Keratinocyte (primary cell): ENCODE measurements around the gene BMPR1B. TPM values are rescaled to one million over a fixed set of nuclear protein-coding genes. Genes with fewer than 3 reads are reported as not detected.

Experiments used
- DNase-seq: peaks from one replicate; pipeline ENCODE4 v3.0.0-alpha.2; 2011; ENCODE audit warnings: low read depth, missing footprints, low spot score
- FAIRE-seq: peaks from 2 replicates; lab custom pipeline; 2011; peaks lifted over from hg19 to GRCh38; lab: Jason Lieb, UNC
- H2AFZ ChIP-seq: 2 replicates; pipeline ENCODE4 v1.6.0; 2012; ENCODE audit warnings: low read length, control low read depth, inconsistent platforms; ENCODE audit not compliant: control insufficient read depth
- H3K27ac ChIP-seq: 2 replicates; pipeline ENCODE4 v1.5.1; 2011; ENCODE audit warnings: low read length; ENCODE audit not compliant: control insufficient read depth, insufficient read depth
- H3K27me3 ChIP-seq: 3 replicates; pipeline ENCODE4 v1.6.0; 2011; ENCODE audit warnings: low read length; ENCODE audit not compliant: control insufficient read depth, insufficient read depth; ENCODE audit errors: extremely low read depth
- H3K36me3 ChIP-seq, 2 experiments: 2 replicates in 1 of 2; 3 replicates in 1 of 2; pipeline ENCODE4 v1.5.1; 2011; ENCODE audit warnings: low read length in 2 of 2, mild to moderate bottlenecking in 1 of 2; ENCODE audit not compliant: control insufficient read depth in 2 of 2, insufficient read depth in 2 of 2; ENCODE audit errors: extremely low read depth in 1 of 2
- H3K4me1 ChIP-seq: 3 replicates; pipeline ENCODE4 v1.5.1; 2011; ENCODE audit warnings: low read length; ENCODE audit not compliant: control insufficient read depth, insufficient read depth; ENCODE audit errors: extremely low read depth
- H3K4me2 ChIP-seq: 3 replicates; pipeline ENCODE4 v1.6.0; 2011; ENCODE audit warnings: low read depth, low read length; ENCODE audit not compliant: control insufficient read depth, insufficient read depth; ENCODE audit errors: extremely low read depth
- H3K4me3 ChIP-seq, 3 experiments: fragments of 200-600 bp in 1 of 3; sonication (generic) in 1 of 3; 2 replicates in 2 of 3; 3 replicates in 1 of 3; pipeline ENCODE4 v1.5.1; 2011 to 2016; ENCODE audit warnings: low read length in 3 of 3, mild to moderate bottlenecking in 3 of 3, control low read depth in 2 of 3, inconsistent platforms in 1 of 3, low read depth in 1 of 3, mixed read lengths in 1 of 3, mixed run types in 1 of 3, moderate library complexity in 1 of 3; ENCODE audit not compliant: control insufficient read depth in 2 of 3, insufficient read depth in 2 of 3; ENCODE audit errors: extremely low read depth in 1 of 3
- H3K79me2 ChIP-seq: 2 replicates; pipeline ENCODE4 v1.6.0; 2012; ENCODE audit warnings: low read length; ENCODE audit not compliant: control insufficient read depth, insufficient read depth
- H3K9ac ChIP-seq: 3 replicates; pipeline ENCODE4 v1.6.0; 2011; ENCODE audit warnings: low read length; ENCODE audit not compliant: control insufficient read depth, insufficient read depth; ENCODE audit errors: extremely low read depth
- H3K9me1 ChIP-seq: 3 replicates; pipeline ENCODE4 v1.6.0; 2011; ENCODE audit warnings: low read length; ENCODE audit not compliant: control insufficient read depth, insufficient read depth; ENCODE audit errors: extremely low read depth
- H3K9me3 ChIP-seq: 2 replicates; pipeline ENCODE4 v1.5.1; 2012; ENCODE audit warnings: low read depth, low read length; ENCODE audit not compliant: control insufficient read depth
- H4K20me1 ChIP-seq: 3 replicates; pipeline ENCODE4 v1.6.0; 2011; ENCODE audit warnings: low read length; ENCODE audit not compliant: control insufficient read depth, insufficient read depth; ENCODE audit errors: extremely low read depth
- CTCF ChIP-seq, 3 experiments: IDR thresholded peaks in 1 of 3; conservative IDR thresholded peaks in 1 of 3; optimal IDR thresholded peaks in 1 of 3; 2 replicates in 2 of 3; 3 replicates in 1 of 3; pipeline versions ENCODE3 to v1.5.1; 2011; ENCODE audit warnings: low read length in 3 of 3, mild to moderate bottlenecking in 3 of 3, moderate library complexity in 2 of 3, control low read depth in 1 of 3, inconsistent platforms in 1 of 3; ENCODE audit not compliant: insufficient read depth in 2 of 3; ENCODE audit errors: extremely low read depth in 1 of 3
- EZH2 ChIP-seq: IDR thresholded peaks from one replicate; pipeline ENCODE4 v1.6.1; 2012; ENCODE audit warnings: inconsistent platforms, mild to moderate bottlenecking, low read length, moderate library complexity
- dilution Hi-C: fragments of 300-500 bp; cut with MboI; formaldehyde crosslinking; loops from one replicate; pipeline ENCODE4 v1.7.0; 2020; ENCODE audit warnings: low sequenced_read_pairs; ENCODE audit not compliant: extremely low pct_ligation_motif_present
- polyA plus RNA-seq, 5 experiments: library from polyadenylated mRNA; depleted of rRNA in 3 of 5; stranded (reverse) in 3 of 5; stranded (forward) in 1 of 5; unstranded in 1 of 5; fragments of >200 nt; gene quantifications; 1 replicate in 1 of 5; 2 replicates in 3 of 5; 3 replicates in 1 of 5; pipeline versions ENCODE4 v1.2.1 to v1.2.3, GENCODE V29; 2011 to 2012; ENCODE audit warnings: missing spikeins in 2 of 5, low read depth in 1 of 5, low replicate concordance in 1 of 5

BMPR1B gene
- polyA plus RNA-seq, 1 donor (not counting 4 experiments of a cell fraction or from before 2014, with no cell fraction given): 0.89 TPM

- Histone ChIP-seq H3K79me2 (no peaks in the 10 kb centered on the region), H3K4me2 (no peak overlapping the region), H3K27me3 (no peaks in the 10 kb centered on the region), H3K9me3 (no peaks in the 10 kb centered on the region), H3K9ac (no peak overlapping the region), H3K36me3 (no peaks in the 10 kb centered on the region), H2AFZ (no peak overlapping the region), H3K27ac (no peak overlapping the region), H3K9me1 (no peaks in the 10 kb centered on the region), H4K20me1 (no peaks in the 10 kb centered on the region), H3K4me1 (peaks cover 10% of the 10 kb centered on the region), H3K4me3 (no peak overlapping the region)
- FAIRE-seq: no peak
- dilution Hi-C loops: no loop called here
- no peak for DNase-seq
- TF ChIP-seq CTCF (optimal IDR thresholded peaks at IDR 0.05 in 1 of 3, IDR thresholded peaks at IDR 0.05 in 1 of 3, conservative IDR thresholded peaks at IDR 0.05 in 1 of 3; ENCODE audit: extremely low read depth in 1 of 3, insufficient read depth in 2 of 3, low read length in 3 of 3) (no peak), EZH2 (no peak)
Measured at GRCh38 chr4:95091272-95091671, 333.5 kb downstream of the BMPR1B start.

GRCh38 chr4:95092766-95093165 is 335.0 kb downstream of the BMPR1B start:
- H4K20me1 ChIP-seq: no peaks in the 10 kb centered on the region
- H3K4me2 ChIP-seq: no peak overlapping the region
- H3K27ac ChIP-seq: no peak overlapping the region
- no peaks in the 10 kb centered on the region for H3K79me2 ChIP-seq
- no peaks in the 10 kb centered on the region for H3K27me3 ChIP-seq
- no peaks in the 10 kb centered on the region for H3K9me1 ChIP-seq
- no peak overlapping the region for H2AFZ ChIP-seq
- TF ChIP-seq EZH2 (no peak), CTCF (optimal IDR thresholded peaks at IDR 0.05 in 1 of 3, IDR thresholded peaks at IDR 0.05 in 1 of 3, conservative IDR thresholded peaks at IDR 0.05 in 1 of 3; ENCODE audit: extremely low read depth in 1 of 3, insufficient read depth in 2 of 3, low read length in 3 of 3) (no peak)
- dilution Hi-C loops: no loop called here
- H3K4me1 ChIP-seq: no peaks in the 10 kb centered on the region
- no peak overlapping the region for H3K4me3 ChIP-seq
- no peak for FAIRE-seq
- no peak overlapping the region for H3K9ac ChIP-seq
- DNase-seq: no peak
- no peaks in the 10 kb centered on the region for H3K9me3 ChIP-seq
- no peaks in the 10 kb centered on the region for H3K36me3 ChIP-seq
